ENCODE measurements around the gene CDH6.

GRCh38 chr5:31269259-31269658 lies 75.8 kb downstream of the CDH6 start:
- TF ChIP-seq POLR2AphosphoS5 (IDR thresholded peaks at IDR 0.05) (no peak), CTCF (IDR thresholded peaks at IDR 0.05 in 8 of 11, conservative IDR thresholded peaks at IDR 0.05 in 3 of 11) (no peak)

Measured in spleen (tissue), 7 donors.